PFSK-1 (cell line): ENCODE results near the gene SPDYE4.

Source experiments
- FOXP2 ChIP-seq: optimal IDR thresholded peaks from 2 replicates; pipeline ENCODE3; 2011; ENCODE audit warnings: borderline replicate concordance, control low read depth, inconsistent platforms; ENCODE audit not compliant: insufficient read depth; ENCODE audit errors: extremely low read length, extremely low read depth
- POLR2AphosphoS5 ChIP-seq: IDR thresholded peaks from 2 replicates; pipeline ENCODE4 v1.6.1; 2012; ENCODE audit warnings: low read depth, mild to moderate bottlenecking, control low read depth, low read length, moderate library complexity
- SIN3A ChIP-seq: IDR thresholded peaks from 2 replicates; pipeline ENCODE4 v1.6.1; 2012; ENCODE audit warnings: mild to moderate bottlenecking, low read length, moderate library complexity, borderline replicate concordance; ENCODE audit not compliant: insufficient read depth
- TAF1 ChIP-seq: IDR thresholded peaks from 2 replicates; pipeline ENCODE4 v1.6.1; 2012; ENCODE audit warnings: low read length, control low read depth, borderline replicate concordance; ENCODE audit not compliant: insufficient read depth
- TF ChIP-seq, protein P1 (sequence below), 2 experiments: IDR thresholded peaks; 2 replicates each; pipeline versions ENCODE4 v1.6.1 to v1.8.0; 2011 to 2012; ENCODE audit warnings: low read depth in 2 of 2, low read length in 2 of 2, control low read depth in 1 of 2, inconsistent platforms in 1 of 2, mild to moderate bottlenecking in 1 of 2, moderate library complexity in 1 of 2; ENCODE audit not compliant: insufficient read depth in 1 of 2

Gene SPDYE4

DNA sequence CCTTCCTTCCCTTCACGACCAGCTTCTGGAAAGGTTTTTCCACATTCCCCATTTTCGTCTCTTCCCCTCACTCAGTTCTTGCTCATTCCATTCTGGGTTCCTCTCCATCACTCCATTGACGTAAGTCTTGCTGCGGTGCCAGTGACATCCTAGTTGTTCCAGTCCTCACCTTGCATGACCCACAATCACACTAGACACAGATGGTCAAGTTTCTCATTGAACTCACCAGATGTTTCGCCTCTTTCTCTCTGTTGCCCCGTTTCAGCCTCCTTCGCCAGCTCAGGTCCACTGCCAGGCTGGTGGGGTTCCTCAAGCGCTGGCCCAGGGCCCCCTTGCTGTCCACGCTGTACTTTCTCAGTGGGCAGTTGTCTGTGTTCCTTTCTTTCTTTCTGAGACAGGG lies 57.1 kb downstream of the SPDYE4 start:
- TF ChIP-seq FOXP2 = no peak
- TF ChIP-seq TAF1 = no peak
- TF ChIP-seq SIN3A = no peak
- TF ChIP-seq POLR2AphosphoS5 = no peak
- TF ChIP-seq, protein P1, sequence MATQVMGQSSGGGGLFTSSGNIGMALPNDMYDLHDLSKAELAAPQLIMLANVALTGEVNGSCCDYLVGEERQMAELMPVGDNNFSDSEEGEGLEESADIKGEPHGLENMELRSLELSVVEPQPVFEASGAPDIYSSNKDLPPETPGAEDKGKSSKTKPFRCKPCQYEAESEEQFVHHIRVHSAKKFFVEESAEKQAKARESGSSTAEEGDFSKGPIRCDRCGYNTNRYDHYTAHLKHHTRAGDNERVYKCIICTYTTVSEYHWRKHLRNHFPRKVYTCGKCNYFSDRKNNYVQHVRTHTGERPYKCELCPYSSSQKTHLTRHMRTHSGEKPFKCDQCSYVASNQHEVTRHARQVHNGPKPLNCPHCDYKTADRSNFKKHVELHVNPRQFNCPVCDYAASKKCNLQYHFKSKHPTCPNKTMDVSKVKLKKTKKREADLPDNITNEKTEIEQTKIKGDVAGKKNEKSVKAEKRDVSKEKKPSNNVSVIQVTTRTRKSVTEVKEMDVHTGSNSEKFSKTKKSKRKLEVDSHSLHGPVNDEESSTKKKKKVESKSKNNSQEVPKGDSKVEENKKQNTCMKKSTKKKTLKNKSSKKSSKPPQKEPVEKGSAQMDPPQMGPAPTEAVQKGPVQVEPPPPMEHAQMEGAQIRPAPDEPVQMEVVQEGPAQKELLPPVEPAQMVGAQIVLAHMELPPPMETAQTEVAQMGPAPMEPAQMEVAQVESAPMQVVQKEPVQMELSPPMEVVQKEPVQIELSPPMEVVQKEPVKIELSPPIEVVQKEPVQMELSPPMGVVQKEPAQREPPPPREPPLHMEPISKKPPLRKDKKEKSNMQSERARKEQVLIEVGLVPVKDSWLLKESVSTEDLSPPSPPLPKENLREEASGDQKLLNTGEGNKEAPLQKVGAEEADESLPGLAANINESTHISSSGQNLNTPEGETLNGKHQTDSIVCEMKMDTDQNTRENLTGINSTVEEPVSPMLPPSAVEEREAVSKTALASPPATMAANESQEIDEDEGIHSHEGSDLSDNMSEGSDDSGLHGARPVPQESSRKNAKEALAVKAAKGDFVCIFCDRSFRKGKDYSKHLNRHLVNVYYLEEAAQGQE (IDR thresholded peaks at IDR 0.05; ENCODE audit: insufficient read depth in 1 of 2, low read depth in 2 of 2, low read length in 2 of 2) = no peak
